H1 (cell line): ENCODE measurements around the gene CASKIN2. TPM values are rescaled to one million over a fixed set of nuclear protein-coding genes. Genes with fewer than 3 reads are reported as not detected.
"Not testable (repeated sequence)": the region's sequence is repeated elsewhere in the genome, so short reads cannot be mapped to it uniquely, and the experiment has no call there.

ENCODE experiments used
- CTCF ChIA-PET: fragments of 300-600 bp; sonication (Branson Sonifier 250); formaldehyde crosslinking; loops from one replicate; lab custom pipeline; 2021; ENCODE audit not compliant: partially characterized antibody; lab: Charles Lee
- POLR2A ChIA-PET: fragments of 300-600 bp; sonication (Branson Sonifier 250); formaldehyde crosslinking; loops from one replicate; lab custom pipeline; 2021; ENCODE audit warnings: inconsistent platforms; ENCODE audit not compliant: partially characterized antibody; lab: Charles Lee
- DNase-seq, 2 experiments: peaks; one replicate each; pipeline versions ENCODE4 v3.0.0 to v3.0.0-alpha.2; 2010 to 2022; ENCODE audit warnings: low spot score in 2 of 2, low read depth in 1 of 2, mixed read lengths in 1 of 2
- FAIRE-seq: peaks from 2 replicates; lab custom pipeline; 2011; peaks lifted over from hg19 to GRCh38; lab: Jason Lieb, UNC
- H2AFZ ChIP-seq: 2 replicates; pipeline ENCODE4 v1.8.1; 2012; ENCODE audit warnings: low read length, inconsistent platforms
- H2AK5ac ChIP-seq: 2 replicates; pipeline ENCODE4 v1.6.1; 2013; ENCODE audit warnings: low read depth, low read length
- H2BK120ac ChIP-seq: replicated peaks from 2 replicates; pipeline ENCODE3; 2013; ENCODE audit warnings: low read depth, low read length, inconsistent platforms
- H2BK12ac ChIP-seq: 2 replicates; pipeline ENCODE4 v1.6.1; 2013; ENCODE audit warnings: low read depth, low read length
- H2BK15ac ChIP-seq: 2 replicates; pipeline ENCODE4 v1.6.1; 2013; ENCODE audit warnings: low read length
- H2BK20ac ChIP-seq: 2 replicates; pipeline ENCODE4 v1.6.1; 2013; ENCODE audit warnings: low read length
- H2BK5ac ChIP-seq: 2 replicates; pipeline ENCODE4 v1.6.1; 2013; ENCODE audit warnings: low read depth, low read length
- H3K14ac ChIP-seq: 2 replicates; pipeline ENCODE4 v1.6.1; 2013; ENCODE audit warnings: inconsistent platforms; ENCODE audit not compliant: insufficient read length
- H3K18ac ChIP-seq: 2 replicates; pipeline ENCODE4 v1.6.1; 2013; ENCODE audit warnings: low read length; ENCODE audit errors: extremely low read depth
- H3K23ac ChIP-seq: 2 replicates; pipeline ENCODE4 v1.6.1; 2013; ENCODE audit warnings: inconsistent platforms; ENCODE audit not compliant: insufficient read length
- H3K23me2 ChIP-seq: 2 replicates; pipeline ENCODE4 v1.6.1; 2013; ENCODE audit warnings: low read depth, low read length
- H3K27ac ChIP-seq: 2 replicates; pipeline ENCODE4 v1.6.1; 2011; ENCODE audit warnings: low read depth, low read length, inconsistent platforms
- H3K27me3 ChIP-seq, 4 experiments: replicated peaks in 1 of 4; 1 replicate in 1 of 4; 2 replicates in 3 of 4; pipeline versions ENCODE4 v1.6.1 to v1.8.1; 2011 to 2013; ENCODE audit warnings: low read length in 3 of 4, mild to moderate bottlenecking in 3 of 4, inconsistent platforms in 2 of 4, mixed read lengths in 2 of 4, moderate library complexity in 1 of 4; ENCODE audit not compliant: control insufficient read depth in 3 of 4, insufficient read depth in 3 of 4; ENCODE audit errors: extremely low read depth in 1 of 4
- H3K36me3 ChIP-seq, 4 experiments: 2 replicates each; pipeline versions ENCODE4 v1.6.1 to v1.8.1; 2011 to 2013; ENCODE audit warnings: mild to moderate bottlenecking in 4 of 4, low read length in 3 of 4, moderate library complexity in 2 of 4, control low read depth in 1 of 4, inconsistent platforms in 1 of 4; ENCODE audit not compliant: insufficient read depth in 4 of 4, control insufficient read depth in 2 of 4
- H3K4ac ChIP-seq: replicated peaks from 2 replicates; pipeline ENCODE3; 2013; ENCODE audit warnings: low read length, low read depth, mixed read lengths, inconsistent platforms; ENCODE audit not compliant: insufficient read length
- H3K4me1 ChIP-seq, 4 experiments: replicated peaks in 1 of 4; 1 replicate in 1 of 4; 2 replicates in 3 of 4; pipeline versions ENCODE4 v1.6.1 to v1.8.1; 2011 to 2013; ENCODE audit warnings: low read length in 3 of 4, inconsistent platforms in 2 of 4, mixed read lengths in 1 of 4; ENCODE audit not compliant: insufficient read depth in 4 of 4, control insufficient read depth in 3 of 4
- H3K4me2 ChIP-seq, 2 experiments: 2 replicates each; pipeline versions ENCODE4 v1.6.1 to v1.8.1; 2011 to 2013; ENCODE audit warnings: low read depth in 2 of 2, low read length in 2 of 2, control low read depth in 1 of 2, inconsistent platforms in 1 of 2, mild to moderate bottlenecking in 1 of 2; ENCODE audit not compliant: insufficient read depth in 1 of 2
- H3K4me3 ChIP-seq, 4 experiments: fragments of 200-600, 300-600 bp in 1 of 4; sonication (generic), shearing (Covaris generic), sonication (Bioruptor Twin) in 1 of 4; 2 replicates each; pipeline versions ENCODE4 v1.5.1 to v1.8.1; 2011 to 2016; ENCODE audit warnings: low read length in 4 of 4, low read depth in 3 of 4, control low read depth in 2 of 4, inconsistent platforms in 2 of 4, mild to moderate bottlenecking in 2 of 4, mixed read lengths in 1 of 4, moderate library complexity in 1 of 4; ENCODE audit not compliant: insufficient read depth in 2 of 4; ENCODE audit errors: extremely low read depth in 1 of 4
- H3K56ac ChIP-seq: replicated peaks from 2 replicates; pipeline ENCODE3; 2013; ENCODE audit warnings: low read depth, mild to moderate bottlenecking, mixed read lengths, low read length, inconsistent platforms; ENCODE audit not compliant: insufficient read length
- H3K79me1 ChIP-seq: 2 replicates; pipeline ENCODE4 v1.6.1; 2013; ENCODE audit warnings: low read depth, low read length, control low read depth
- H3K79me2 ChIP-seq, 2 experiments: 2 replicates each; pipeline versions ENCODE4 v1.6.1 to v1.8.1; 2012 to 2013; ENCODE audit warnings: low read length in 2 of 2, mild to moderate bottlenecking in 2 of 2, inconsistent platforms in 1 of 2; ENCODE audit not compliant: insufficient read depth in 2 of 2, control insufficient read depth in 1 of 2
- H3K9ac ChIP-seq, 4 experiments: replicated peaks in 1 of 4; 1 replicate in 1 of 4; 2 replicates in 3 of 4; pipeline versions ENCODE4 v1.6.1 to v1.8.1; 2011 to 2013; ENCODE audit warnings: low read depth in 3 of 4, low read length in 3 of 4, control low read depth in 2 of 4, mild to moderate bottlenecking in 2 of 4, moderate library complexity in 2 of 4, inconsistent platforms in 1 of 4; ENCODE audit errors: extremely low read depth in 1 of 4
- H3K9me3 ChIP-seq, 2 experiments: 2 replicates each; pipeline versions ENCODE4 v1.6.1 to v1.8.1; 2012 to 2013; ENCODE audit warnings: mild to moderate bottlenecking in 2 of 2, moderate library complexity in 2 of 2, control low read depth in 1 of 2, inconsistent platforms in 1 of 2, low read depth in 1 of 2, low read length in 1 of 2, mixed read lengths in 1 of 2; ENCODE audit not compliant: insufficient read depth in 2 of 2
- H4K20me1 ChIP-seq, 2 experiments: replicated peaks in 1 of 2; 2 replicates each; pipeline versions ENCODE3 to v1.8.1; 2011 to 2013; ENCODE audit warnings: inconsistent platforms in 2 of 2, low read length in 2 of 2, mild to moderate bottlenecking in 1 of 2; ENCODE audit not compliant: insufficient read depth in 2 of 2, control insufficient read depth in 1 of 2
- H4K5ac ChIP-seq: 2 replicates; pipeline ENCODE4 v1.6.1; 2013; ENCODE audit warnings: low read length, low read depth, mixed read lengths, inconsistent platforms; ENCODE audit not compliant: insufficient read length
- H4K8ac ChIP-seq: 2 replicates; pipeline ENCODE4 v1.8.0; 2013; ENCODE audit warnings: mild to moderate bottlenecking, moderate library complexity, low read length, inconsistent platforms; ENCODE audit not compliant: insufficient read depth; ENCODE audit errors: extremely low read depth
- H4K91ac ChIP-seq: replicated peaks from 2 replicates; pipeline ENCODE3; 2013; ENCODE audit warnings: low read length, mixed read lengths, inconsistent platforms; ENCODE audit not compliant: insufficient read length
- WGBS, 2 experiments: shearing (Covaris generic) in 1 of 2; methylation state at CpG; one replicate each; pipeline versions ENCODE4 v1.1.6 to v1.1.7; 2013 to 2015; ENCODE audit warnings: low lambda C conversion rate in 2 of 2, mixed read lengths in 2 of 2, inconsistent platforms in 1 of 2, low coverage in 1 of 2, missing lambda C conversion rate in 1 of 2; ENCODE audit not compliant: insufficient replicate concordance in 2 of 2, insufficient coverage in 1 of 2, insufficient read length in 1 of 2; ENCODE audit errors: extremely low coverage in 1 of 2, missing lambda C conversion rate in 1 of 2; 5-methylcytosine and 5-hydroxymethylcytosine counted together
- polyA plus RNA-seq, 7 experiments: library from polyadenylated mRNA; depleted of rRNA in 3 of 7; stranded (reverse) in 5 of 7; unstranded in 2 of 7; fragments of >200 nt in 5 of 7; fragments of 200-250 nt in 2 of 7; gene quantifications; 1 replicate in 5 of 7; 2 replicates in 1 of 7; 4 replicates in 1 of 7; pipeline versions ENCODE4 v1.2.1 to v1.2.3, GENCODE V29; 2011 to 2013; ENCODE audit warnings: missing spikeins in 2 of 7, mixed read lengths in 2 of 7
- total RNA-seq: library from RNA; stranded (reverse); fragmentation: NEBNext Ultra II Directional; extraction: Animal tissue kit (Norgen Biotek cat#: 25700); gene quantifications from 2 replicates; pipeline ENCODE4 v1.2.1, GENCODE V29; 2021

The CASKIN2 gene
- total and polyA plus RNA-seq, 2 of the 8 experiments (the other 6 are each of a cell fraction or from before 2014, with no cell fraction given) = 6.7 to 32.3 TPM

GRCh38 chr17:75520413-75520812 is 5.1 kb upstream of the CASKIN2 start:
- H4K91ac ChIP-seq, H3K23ac ChIP-seq, H3K23me2 ChIP-seq, H3K4me3 ChIP-seq, H3K27ac ChIP-seq, H4K8ac ChIP-seq, H4K5ac ChIP-seq, H2BK20ac ChIP-seq, H3K14ac ChIP-seq, H3K9me3 ChIP-seq, H3K4ac ChIP-seq, H3K56ac ChIP-seq, H2BK12ac ChIP-seq, H3K4me2 ChIP-seq, H3K27me3 ChIP-seq, H2AK5ac ChIP-seq, H3K18ac ChIP-seq, H2AFZ ChIP-seq, FAIRE-seq, H2BK5ac ChIP-seq, DNase-seq, H3K9ac ChIP-seq, H2BK120ac ChIP-seq, H2BK15ac ChIP-seq, H3K79me2 ChIP-seq, H3K79me1 ChIP-seq: not testable (repeated sequence)
- peaks cover 0 to 11% (median 7%) of the 10 kb centered on the region in 4 experiments; a peak in 6 of 7 replicates for H3K4me1 ChIP-seq
- peaks cover 0 to 34% (median 8%) of the 10 kb centered on the region in 4 experiments; a peak in 6 of 8 replicates for H3K36me3 ChIP-seq
- CTCF ChIA-PET = interaction anchor here (0.6 to 3.5 kb wide), 9 partner anchors 14 to 162 kb away, joined by 3 to 15 read pairs (median 4); no protein-coding TSS in a partner anchor
- POLR2A ChIA-PET = interaction anchor here (1.0 kb wide), 1 partner anchor 65 kb away, joined by 3 read pairs; the partner anchor contains the start of gene TMEM94
- peaks cover 2 to 23% of the 10 kb centered on the region in 2 experiments for H4K20me1 ChIP-seq
- WGBS, 2 experiments = 86% methylated on average over 7 of the region's 8 CpGs; no CpG with 5 or more reads in 1 of the 2 experiments
